HepG2 (cell line): Measurements from ENCODE around the gene ARHGAP33. TPM values are rescaled to one million over a fixed set of nuclear protein-coding genes. Genes with fewer than 3 reads are reported as not detected.

Experiments
- CAMTA2 ChIP-seq: sonication (generic); formaldehyde crosslinking; IDR thresholded peaks from 2 replicates; pipeline ENCODE4 v1.4.0; 2020; ENCODE audit warnings: mild to moderate bottlenecking, missing genetic modification reagents, borderline replicate concordance
- ELF3 ChIP-seq: IDR thresholded peaks from 2 replicates; pipeline ENCODE4 v1.6.1; 2016; ENCODE audit warnings: missing genetic modification reagents, missing compliant biosample characterization
- KAT2B ChIP-seq: fragments of 150-350 bp; IDR thresholded peaks from 2 replicates; pipeline ENCODE4 v1.6.1; 2014; ENCODE audit warnings: low read depth, low read length, borderline replicate concordance
- KAT7 ChIP-seq: IDR thresholded peaks from 2 replicates; pipeline ENCODE4 v1.6.1; 2018; ENCODE audit warnings: borderline replicate concordance, missing compliant biosample characterization
- MXD4 ChIP-seq: IDR thresholded peaks from 2 replicates; pipeline ENCODE4 v1.6.1; 2016; ENCODE audit warnings: mild to moderate bottlenecking, missing biosample characterization, missing genetic modification reagents
- NFE2 ChIP-seq: sonication (generic); formaldehyde crosslinking; IDR thresholded peaks from 2 replicates; pipeline ENCODE4 v1.4.0; 2020; ENCODE audit warnings: missing genetic modification reagents
- NR3C1 ChIP-seq: sonication (generic); formaldehyde crosslinking; IDR thresholded peaks from 2 replicates; pipeline ENCODE4 v1.4.0; 2020; ENCODE audit warnings: missing genetic modification reagents
- SAP130 ChIP-seq: IDR thresholded peaks from 2 replicates; pipeline ENCODE4 v1.6.1; 2016; ENCODE audit warnings: low read depth
- YY1 ChIP-seq: IDR thresholded peaks from 2 replicates; pipeline ENCODE4 v1.6.1; 2011; ENCODE audit warnings: low read length, low read depth, moderate library complexity, mild to moderate bottlenecking; ENCODE audit not compliant: insufficient read depth, insufficient replicate concordance
- ZNF569 ChIP-seq: sonication (generic); formaldehyde crosslinking; IDR thresholded peaks from 2 replicates; pipeline ENCODE4 v1.5.0; 2020; ENCODE audit warnings: mild to moderate bottlenecking, missing genetic modification reagents, moderate library complexity, borderline replicate concordance
- polyA plus RNA-seq, 8 experiments: library from polyadenylated mRNA; depleted of rRNA in 3 of 8; stranded (reverse) in 7 of 8; unstranded in 1 of 8; fragments of >200 nt; fragmentation: Illumina TruSeq in 4 of 8; extraction: Trizol in 4 of 8; gene quantifications; 2 replicates each; pipeline versions ENCODE4 v1.2.1 to v1.2.3, GENCODE V29; 2011 to 2016; ENCODE audit warnings: low read depth in 4 of 8, missing spikeins in 1 of 8, mixed read lengths in 1 of 8; ENCODE audit not compliant: insufficient read depth in 1 of 8
- total RNA-seq, 5 experiments: library from RNA; depleted of rRNA; stranded (reverse); fragments of >200 nt; fragmentation: Illumina TruSeq; extraction: Trizol; gene quantifications; 2 replicates each; pipeline ENCODE4 v1.2.3, GENCODE V29; 2016; ENCODE audit warnings: low read depth in 1 of 5
- TF ChIP-seq, protein P1 (sequence below): sonication (generic); formaldehyde crosslinking; IDR thresholded peaks from 2 replicates; pipeline ENCODE4 v1.9.0; 2022; ENCODE audit warnings: missing genetic modification reagents, mild to moderate bottlenecking, borderline replicate concordance
- TF ChIP-seq, protein P2 (sequence below), 2 experiments: sonication (generic) in 1 of 2; formaldehyde crosslinking in 1 of 2; IDR thresholded peaks; 2 replicates each; pipeline versions ENCODE4 v1.6.1 to v1.9.0; 2014 to 2022; ENCODE audit warnings: antibody characterized with exemption in 1 of 2, borderline replicate concordance in 1 of 2, inconsistent platforms in 1 of 2, low read depth in 1 of 2, missing genetic modification reagents in 1 of 2
- TF ChIP-seq, protein P3 (sequence below): sonication (generic); formaldehyde crosslinking; conservative IDR thresholded peaks from 2 replicates; pipeline ENCODE4 v1.4.0; 2020; ENCODE audit warnings: mild to moderate bottlenecking, missing genetic modification reagents, moderate library complexity

The ARHGAP33 gene
- total and polyA plus RNA-seq, 2 of the 13 experiments (the other 11 are each of a cell fraction or from before 2014, with no cell fraction given), result 1.3 to 2.7 TPM

DNA sequence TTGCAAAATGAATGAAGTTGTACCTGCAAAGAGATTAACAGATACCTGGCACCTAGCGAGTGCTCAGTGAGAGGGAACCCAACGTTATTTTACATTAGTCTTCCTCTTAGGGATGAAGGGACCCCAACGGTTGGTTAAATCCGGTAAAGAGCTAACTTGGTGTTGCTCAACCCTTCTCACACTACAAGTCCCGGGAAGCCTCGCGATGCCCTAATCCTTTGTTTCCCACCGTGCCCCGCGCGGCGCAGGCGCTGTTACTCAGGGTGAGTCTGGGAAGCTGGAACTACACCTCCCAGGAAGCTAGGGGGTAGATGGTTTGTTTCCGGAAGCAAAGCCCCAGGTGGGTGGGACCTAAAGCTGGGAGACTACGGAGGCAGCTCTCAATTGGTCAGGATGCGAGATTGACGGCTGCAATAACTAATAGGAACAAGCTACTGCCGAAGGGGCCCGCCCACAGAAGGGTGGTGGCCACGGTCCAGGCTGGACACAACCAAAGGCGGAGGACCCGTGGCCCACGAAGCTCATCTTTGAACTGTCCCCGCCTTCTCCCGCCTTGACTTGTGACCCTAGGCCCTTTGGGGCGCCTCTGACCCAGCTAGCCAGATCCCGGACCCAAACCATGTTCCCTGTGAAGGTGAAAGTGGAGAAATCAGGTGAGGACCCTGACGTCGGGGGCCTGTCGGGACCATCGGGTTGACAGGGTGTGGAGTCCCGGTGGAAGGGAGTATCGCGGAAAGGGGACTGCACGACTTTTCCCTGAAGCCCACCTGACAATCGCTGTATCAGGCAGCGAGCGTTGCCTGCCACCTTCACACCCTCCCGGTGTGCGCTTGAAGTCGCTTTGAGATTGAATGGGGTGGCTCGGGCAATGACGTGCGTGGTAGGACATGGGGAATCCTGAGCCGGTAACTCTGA, 27.0 kb upstream of the ARHGAP33 start, which contains the start of gene LIN37 (continued):
- TF ChIP-seq, protein P1, sequence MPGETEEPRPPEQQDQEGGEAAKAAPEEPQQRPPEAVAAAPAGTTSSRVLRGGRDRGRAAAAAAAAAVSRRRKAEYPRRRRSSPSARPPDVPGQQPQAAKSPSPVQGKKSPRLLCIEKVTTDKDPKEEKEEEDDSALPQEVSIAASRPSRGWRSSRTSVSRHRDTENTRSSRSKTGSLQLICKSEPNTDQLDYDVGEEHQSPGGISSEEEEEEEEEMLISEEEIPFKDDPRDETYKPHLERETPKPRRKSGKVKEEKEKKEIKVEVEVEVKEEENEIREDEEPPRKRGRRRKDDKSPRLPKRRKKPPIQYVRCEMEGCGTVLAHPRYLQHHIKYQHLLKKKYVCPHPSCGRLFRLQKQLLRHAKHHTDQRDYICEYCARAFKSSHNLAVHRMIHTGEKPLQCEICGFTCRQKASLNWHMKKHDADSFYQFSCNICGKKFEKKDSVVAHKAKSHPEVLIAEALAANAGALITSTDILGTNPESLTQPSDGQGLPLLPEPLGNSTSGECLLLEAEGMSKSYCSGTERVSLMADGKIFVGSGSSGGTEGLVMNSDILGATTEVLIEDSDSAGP (CRISPR knock-in tag), result peak; percentile 79; the same call in 1 of the 2 replicates
- peak; percentile 68 for TF ChIP-seq ELF3 (CRISPR knock-in tag)
- TF ChIP-seq KAT2B, result no peak
- peak; percentile 52 for TF ChIP-seq YY1
- no peak for TF ChIP-seq KAT7 (CRISPR knock-in tag)
- TF ChIP-seq, protein P2, sequence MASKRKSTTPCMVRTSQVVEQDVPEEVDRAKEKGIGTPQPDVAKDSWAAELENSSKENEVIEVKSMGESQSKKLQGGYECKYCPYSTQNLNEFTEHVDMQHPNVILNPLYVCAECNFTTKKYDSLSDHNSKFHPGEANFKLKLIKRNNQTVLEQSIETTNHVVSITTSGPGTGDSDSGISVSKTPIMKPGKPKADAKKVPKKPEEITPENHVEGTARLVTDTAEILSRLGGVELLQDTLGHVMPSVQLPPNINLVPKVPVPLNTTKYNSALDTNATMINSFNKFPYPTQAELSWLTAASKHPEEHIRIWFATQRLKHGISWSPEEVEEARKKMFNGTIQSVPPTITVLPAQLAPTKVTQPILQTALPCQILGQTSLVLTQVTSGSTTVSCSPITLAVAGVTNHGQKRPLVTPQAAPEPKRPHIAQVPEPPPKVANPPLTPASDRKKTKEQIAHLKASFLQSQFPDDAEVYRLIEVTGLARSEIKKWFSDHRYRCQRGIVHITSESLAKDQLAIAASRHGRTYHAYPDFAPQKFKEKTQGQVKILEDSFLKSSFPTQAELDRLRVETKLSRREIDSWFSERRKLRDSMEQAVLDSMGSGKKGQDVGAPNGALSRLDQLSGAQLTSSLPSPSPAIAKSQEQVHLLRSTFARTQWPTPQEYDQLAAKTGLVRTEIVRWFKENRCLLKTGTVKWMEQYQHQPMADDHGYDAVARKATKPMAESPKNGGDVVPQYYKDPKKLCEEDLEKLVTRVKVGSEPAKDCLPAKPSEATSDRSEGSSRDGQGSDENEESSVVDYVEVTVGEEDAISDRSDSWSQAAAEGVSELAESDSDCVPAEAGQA (IDR thresholded peaks at IDR 0.05; ENCODE audit: low read depth), result peak; percentile 56; the same call in 1 of the 2 replicates
- TF ChIP-seq, protein P2 (CRISPR knock-in tag; IDR thresholded peaks at IDR 0.05; ENCODE audit: borderline replicate concordance), result no peak
- TF ChIP-seq, protein P3, sequence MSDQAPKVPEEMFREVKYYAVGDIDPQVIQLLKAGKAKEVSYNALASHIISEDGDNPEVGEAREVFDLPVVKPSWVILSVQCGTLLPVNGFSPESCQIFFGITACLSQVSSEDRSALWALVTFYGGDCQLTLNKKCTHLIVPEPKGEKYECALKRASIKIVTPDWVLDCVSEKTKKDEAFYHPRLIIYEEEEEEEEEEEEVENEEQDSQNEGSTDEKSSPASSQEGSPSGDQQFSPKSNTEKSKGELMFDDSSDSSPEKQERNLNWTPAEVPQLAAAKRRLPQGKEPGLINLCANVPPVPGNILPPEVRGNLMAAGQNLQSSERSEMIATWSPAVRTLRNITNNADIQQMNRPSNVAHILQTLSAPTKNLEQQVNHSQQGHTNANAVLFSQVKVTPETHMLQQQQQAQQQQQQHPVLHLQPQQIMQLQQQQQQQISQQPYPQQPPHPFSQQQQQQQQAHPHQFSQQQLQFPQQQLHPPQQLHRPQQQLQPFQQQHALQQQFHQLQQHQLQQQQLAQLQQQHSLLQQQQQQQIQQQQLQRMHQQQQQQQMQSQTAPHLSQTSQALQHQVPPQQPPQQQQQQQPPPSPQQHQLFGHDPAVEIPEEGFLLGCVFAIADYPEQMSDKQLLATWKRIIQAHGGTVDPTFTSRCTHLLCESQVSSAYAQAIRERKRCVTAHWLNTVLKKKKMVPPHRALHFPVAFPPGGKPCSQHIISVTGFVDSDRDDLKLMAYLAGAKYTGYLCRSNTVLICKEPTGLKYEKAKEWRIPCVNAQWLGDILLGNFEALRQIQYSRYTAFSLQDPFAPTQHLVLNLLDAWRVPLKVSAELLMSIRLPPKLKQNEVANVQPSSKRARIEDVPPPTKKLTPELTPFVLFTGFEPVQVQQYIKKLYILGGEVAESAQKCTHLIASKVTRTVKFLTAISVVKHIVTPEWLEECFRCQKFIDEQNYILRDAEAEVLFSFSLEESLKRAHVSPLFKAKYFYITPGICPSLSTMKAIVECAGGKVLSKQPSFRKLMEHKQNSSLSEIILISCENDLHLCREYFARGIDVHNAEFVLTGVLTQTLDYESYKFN (CRISPR knock-in tag), result peak; percentile 50
- no peak for TF ChIP-seq ZNF569 (CRISPR knock-in tag)
- TF ChIP-seq NFE2 (CRISPR knock-in tag), result no peak
- no peak for TF ChIP-seq NR3C1
- no peak for TF ChIP-seq MXD4 (CRISPR knock-in tag)
- no peak for TF ChIP-seq CAMTA2 (CRISPR knock-in tag)
- TF ChIP-seq SAP130 (CRISPR knock-in tag), result peak; percentile 90
